ENCODE results near the gene TRPV5.

Gene TRPV5

GRCh38 chr7:142904128-142904527 is 29.4 kb downstream of the TRPV5 start:
- TF ChIP-seq CTCF (conservative IDR thresholded peaks at IDR 0.05; ENCODE audit: low read length), result no peak
- DNase-seq (ENCODE audit: low read depth), result no peak
- H3K4me3 ChIP-seq (ENCODE audit: low read length), result no peak overlapping the region

- no peak for DNase-seq (ENCODE audit: low read depth)
- no peak overlapping the region for H3K4me3 ChIP-seq (ENCODE audit: low read length)
- no peak for TF ChIP-seq CTCF (conservative IDR thresholded peaks at IDR 0.05; ENCODE audit: low read length)
Measured at GRCh38 chr7:142901426-142902259, 31.9 kb downstream of the TRPV5 start.

- DNase-seq (ENCODE audit: low read depth), result no peak
- TF ChIP-seq CTCF (conservative IDR thresholded peaks at IDR 0.05; ENCODE audit: low read length), result no peak
- no peak overlapping the region for H3K4me3 ChIP-seq (ENCODE audit: low read length)
Measured at GRCh38 chr7:142899661-142900060, 33.9 kb downstream of the TRPV5 start.

GRCh38 chr7:142898377-142899170 is 35.0 kb downstream of the TRPV5 start:
- no peak overlapping the region for H3K4me3 ChIP-seq (ENCODE audit: low read length)
- no peak for DNase-seq (ENCODE audit: low read depth)
- no peak for TF ChIP-seq CTCF (conservative IDR thresholded peaks at IDR 0.05; ENCODE audit: low read length)

GRCh38 chr7:142897691-142898090 is 35.9 kb downstream of the TRPV5 start:
- no peak for TF ChIP-seq CTCF (conservative IDR thresholded peaks at IDR 0.05; ENCODE audit: low read length)
- no peak for DNase-seq (ENCODE audit: low read depth)
- no peak overlapping the region for H3K4me3 ChIP-seq (ENCODE audit: low read length)

- no peak for DNase-seq (ENCODE audit: low read depth)
- H3K4me3 ChIP-seq (ENCODE audit: low read length), result no peak overlapping the region
- no peak for TF ChIP-seq CTCF (conservative IDR thresholded peaks at IDR 0.05; ENCODE audit: low read length)
Measured at GRCh38 chr7:142896741-142897379, 36.7 kb downstream of the TRPV5 start.
